WTC11 (cell line): ENCODE results near the gene EXOC1.

Source experiments
- ATF3 ChIP-seq: sonication (generic); formaldehyde crosslinking; conservative IDR thresholded peaks from 2 replicates; pipeline ENCODE4 v1.8.1; 2022; ENCODE audit warnings: mild to moderate bottlenecking, missing genetic modification reagents
- CTCF ChIP-seq: fragments of 200-600 bp; IDR thresholded peaks from 2 replicates; pipeline ENCODE4 v1.8.0; 2022; ENCODE audit warnings: antibody characterized with exemption
- ESRRA ChIP-seq: sonication (generic); formaldehyde crosslinking; IDR thresholded peaks from 2 replicates; pipeline ENCODE4 v1.8.1; 2022; ENCODE audit warnings: mild to moderate bottlenecking, missing genetic modification reagents, borderline replicate concordance
- IRF2 ChIP-seq: sonication (generic); formaldehyde crosslinking; IDR thresholded peaks from 2 replicates; pipeline ENCODE4 v1.8.0; 2022; ENCODE audit warnings: low read depth, missing genetic modification reagents, borderline replicate concordance
- RELA ChIP-seq: sonication (generic); formaldehyde crosslinking; IDR thresholded peaks from 2 replicates; pipeline ENCODE4 v1.8.1; 2022; ENCODE audit warnings: missing genetic modification reagents, mild to moderate bottlenecking, borderline replicate concordance
- STAT6 ChIP-seq: sonication (generic); formaldehyde crosslinking; conservative IDR thresholded peaks from 2 replicates; pipeline ENCODE4 v1.8.1; 2023; ENCODE audit warnings: mild to moderate bottlenecking, low read depth, missing genetic modification reagents, moderate library complexity
- TCF7 ChIP-seq: sonication (generic); formaldehyde crosslinking; IDR thresholded peaks from 2 replicates; pipeline ENCODE4 v1.8.0; 2022; ENCODE audit warnings: mild to moderate bottlenecking, low read depth, missing genetic modification reagents, moderate library complexity
- ZBTB21 ChIP-seq: sonication (generic); formaldehyde crosslinking; IDR thresholded peaks from 2 replicates; pipeline ENCODE4 v1.8.1; 2023; ENCODE audit warnings: mild to moderate bottlenecking, missing genetic modification reagents, borderline replicate concordance
- ZBTB43 ChIP-seq: sonication (generic); formaldehyde crosslinking; IDR thresholded peaks from 2 replicates; pipeline ENCODE4 v1.8.1; 2023; ENCODE audit warnings: mild to moderate bottlenecking, missing genetic modification reagents
- ZNF232 ChIP-seq: sonication (generic); formaldehyde crosslinking; IDR thresholded peaks from 2 replicates; pipeline ENCODE4 v1.8.0; 2022; ENCODE audit warnings: mild to moderate bottlenecking, missing genetic modification reagents
- ZNF263 ChIP-seq: sonication (generic); formaldehyde crosslinking; IDR thresholded peaks from 2 replicates; pipeline ENCODE4 v1.8.1; 2022; ENCODE audit warnings: low read depth, mild to moderate bottlenecking, moderate library complexity, missing genetic modification reagents

GRCh38 chr4:55879224-55879623 is 25.8 kb downstream of the EXOC1 start:
- TF ChIP-seq ESRRA (CRISPR knock-in tag), result no peak
- TF ChIP-seq ZNF232, result no peak
- no peak for TF ChIP-seq CTCF
- TF ChIP-seq ZNF263 (CRISPR knock-in tag), result no peak
- TF ChIP-seq RELA (CRISPR knock-in tag), result no peak
- no peak for TF ChIP-seq STAT6 (CRISPR knock-in tag)
- no peak for TF ChIP-seq ATF3 (CRISPR knock-in tag)
- no peak for TF ChIP-seq ZBTB21
- no peak for TF ChIP-seq ZBTB43
- TF ChIP-seq TCF7, result no peak
- TF ChIP-seq IRF2 (CRISPR knock-in tag), result no peak
